ENCODE data around the gene ATP6V0B.

DNA sequence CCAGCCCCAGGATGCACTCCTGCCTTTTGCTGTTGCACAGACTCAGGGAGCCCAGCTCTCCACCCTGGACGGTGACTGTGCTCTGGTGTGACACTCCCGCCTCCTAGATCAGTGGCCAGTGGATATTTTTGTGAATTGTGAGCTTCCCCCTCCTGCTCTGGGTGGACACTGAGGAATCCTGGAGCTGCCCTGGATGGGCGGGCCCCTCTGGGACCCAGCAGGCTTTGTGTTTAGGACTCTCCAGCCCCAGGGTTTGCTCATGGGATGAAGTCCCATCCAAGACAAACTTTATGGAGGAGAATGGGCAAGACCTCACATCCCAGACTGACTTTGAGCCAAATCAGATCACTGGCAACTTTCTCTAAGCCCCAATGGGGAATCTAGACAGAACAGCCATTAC is 40.4 kb downstream of the ATP6V0B start:
- TF ChIP-seq, protein P1, sequence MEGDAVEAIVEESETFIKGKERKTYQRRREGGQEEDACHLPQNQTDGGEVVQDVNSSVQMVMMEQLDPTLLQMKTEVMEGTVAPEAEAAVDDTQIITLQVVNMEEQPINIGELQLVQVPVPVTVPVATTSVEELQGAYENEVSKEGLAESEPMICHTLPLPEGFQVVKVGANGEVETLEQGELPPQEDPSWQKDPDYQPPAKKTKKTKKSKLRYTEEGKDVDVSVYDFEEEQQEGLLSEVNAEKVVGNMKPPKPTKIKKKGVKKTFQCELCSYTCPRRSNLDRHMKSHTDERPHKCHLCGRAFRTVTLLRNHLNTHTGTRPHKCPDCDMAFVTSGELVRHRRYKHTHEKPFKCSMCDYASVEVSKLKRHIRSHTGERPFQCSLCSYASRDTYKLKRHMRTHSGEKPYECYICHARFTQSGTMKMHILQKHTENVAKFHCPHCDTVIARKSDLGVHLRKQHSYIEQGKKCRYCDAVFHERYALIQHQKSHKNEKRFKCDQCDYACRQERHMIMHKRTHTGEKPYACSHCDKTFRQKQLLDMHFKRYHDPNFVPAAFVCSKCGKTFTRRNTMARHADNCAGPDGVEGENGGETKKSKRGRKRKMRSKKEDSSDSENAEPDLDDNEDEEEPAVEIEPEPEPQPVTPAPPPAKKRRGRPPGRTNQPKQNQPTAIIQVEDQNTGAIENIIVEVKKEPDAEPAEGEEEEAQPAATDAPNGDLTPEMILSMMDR (IDR thresholded peaks at IDR 0.05) = no peak
- no peak for TF ChIP-seq POLR2A (IDR thresholded peaks at IDR 0.05)

Data from heart left ventricle (tissue), 13 donors.